A204.1 (cell line): ENCODE data around the gene SPEN.
"Not testable (repeated sequence)": the region's sequence is repeated elsewhere in the genome, so short reads cannot be mapped to it uniquely, and the experiment has no call there.

Experiments used
- FAIRE-seq: peaks from 2 replicates; lab custom pipeline; 2012; peaks lifted over from hg19 to GRCh38; lab: Jason Lieb, UNC

Gene SPEN

DNA sequence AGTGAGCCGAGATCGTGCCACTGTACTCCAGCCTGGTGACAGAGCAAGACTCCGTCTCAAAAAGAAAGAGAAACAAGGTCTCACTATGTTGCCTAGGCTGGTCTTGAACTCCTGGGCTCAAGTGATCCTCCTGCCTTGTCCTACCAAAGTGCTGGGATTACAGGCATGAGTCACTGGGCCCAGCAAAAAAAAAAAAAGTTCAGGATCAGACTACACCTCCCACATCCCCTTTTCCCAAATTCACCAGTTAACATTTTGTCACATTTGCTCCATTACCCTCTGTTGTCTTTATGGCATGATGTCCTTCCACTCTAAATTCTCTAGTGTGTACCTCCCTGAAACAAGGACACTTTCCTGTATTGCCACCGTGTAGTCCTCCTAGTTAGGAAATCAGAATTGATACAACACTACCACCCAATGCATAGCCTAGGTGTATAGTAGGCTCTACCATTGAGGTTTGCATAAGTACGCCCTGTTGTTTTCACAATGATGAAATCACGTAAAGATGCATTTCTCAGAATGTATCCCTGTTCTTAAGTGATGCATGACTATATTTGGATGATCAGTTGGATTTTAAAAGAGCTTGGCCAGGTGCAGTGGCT is 10.7 kb downstream of the SPEN start:
- no peak for FAIRE-seq

GRCh38 chr1:15858672-15859372 is 11.3 kb downstream of the SPEN start:
- FAIRE-seq = no peak

GRCh38 chr1:15863156-15863901 is 15.8 kb downstream of the SPEN start:
- no peak for FAIRE-seq

DNA sequence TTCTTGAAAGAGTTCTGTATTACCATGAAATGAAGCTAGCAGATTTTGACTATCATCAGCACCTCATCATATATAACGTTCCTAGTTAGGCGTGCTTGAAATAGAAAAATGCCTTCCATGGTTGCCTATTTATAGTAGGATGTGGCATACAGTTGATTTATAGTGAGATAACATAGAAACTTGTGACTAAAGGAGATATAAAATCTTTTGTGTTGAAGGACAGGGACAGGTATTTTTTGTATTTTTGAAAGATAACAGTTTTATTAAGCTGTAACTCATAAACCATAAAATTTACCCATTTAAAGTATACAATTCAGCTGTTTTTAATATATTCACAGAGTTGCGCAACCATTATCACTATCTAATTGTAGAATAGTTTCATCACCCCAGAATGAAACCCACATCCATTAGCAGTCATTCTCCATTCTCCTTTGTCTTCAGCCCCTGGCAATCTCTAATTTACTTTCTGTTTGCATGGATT is 19.3 kb downstream of the SPEN start:
- no peak for FAIRE-seq

GRCh38 chr1:15867288-15867687 is 19.8 kb downstream of the SPEN start:
- FAIRE-seq = no peak

GRCh38 chr1:15869413-15869812 is 21.9 kb downstream of the SPEN start:
- no peak for FAIRE-seq

DNA sequence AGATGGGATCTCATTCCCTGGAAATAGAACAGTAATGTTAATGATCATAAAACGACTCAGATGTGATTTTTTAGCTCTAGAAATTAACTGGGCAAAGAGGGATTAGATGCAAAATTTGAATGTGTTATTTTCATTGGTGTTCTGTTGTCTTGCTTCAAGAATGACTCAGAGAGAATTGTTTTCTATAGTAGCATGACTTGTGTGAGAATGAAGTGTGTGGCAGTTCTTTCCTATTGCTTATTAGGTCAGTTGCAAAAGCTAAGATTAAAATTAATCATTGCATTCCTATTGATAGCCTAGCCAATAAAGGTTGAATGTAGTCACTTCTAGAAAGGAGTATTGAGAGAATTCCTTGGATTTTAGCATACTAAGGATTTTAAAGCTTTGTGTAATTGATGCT is 22.9 kb downstream of the SPEN start:
- FAIRE-seq = no peak

- no peak for FAIRE-seq
Observed at GRCh38 chr1:15874471-15874870, 27.0 kb downstream of the SPEN start.

- no peak for FAIRE-seq
Observed at GRCh38 chr1:15876357-15877055, 29.0 kb downstream of the SPEN start.

DNA sequence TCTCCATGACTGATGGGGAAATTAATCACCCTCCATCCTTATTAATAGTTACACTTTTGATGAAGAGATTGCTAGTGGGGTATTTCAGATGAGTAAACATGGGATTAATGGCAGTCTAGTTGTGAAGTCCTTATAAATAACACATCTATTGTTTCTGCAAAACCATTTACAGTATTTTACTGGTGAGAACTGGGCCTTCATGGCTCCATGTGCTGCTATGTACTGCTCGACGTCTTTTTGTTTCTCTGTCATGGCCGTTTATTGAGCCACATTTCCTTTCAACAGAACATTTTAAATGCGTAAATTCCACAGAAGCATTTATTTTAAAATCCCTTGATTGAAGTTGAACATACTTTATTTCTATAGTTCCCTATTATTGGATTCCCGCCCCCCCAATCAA is 34.5 kb downstream of the SPEN start:
- FAIRE-seq = no peak

- FAIRE-seq = no peak
Observed at GRCh38 chr1:15882665-15883064, 35.2 kb downstream of the SPEN start.

DNA sequence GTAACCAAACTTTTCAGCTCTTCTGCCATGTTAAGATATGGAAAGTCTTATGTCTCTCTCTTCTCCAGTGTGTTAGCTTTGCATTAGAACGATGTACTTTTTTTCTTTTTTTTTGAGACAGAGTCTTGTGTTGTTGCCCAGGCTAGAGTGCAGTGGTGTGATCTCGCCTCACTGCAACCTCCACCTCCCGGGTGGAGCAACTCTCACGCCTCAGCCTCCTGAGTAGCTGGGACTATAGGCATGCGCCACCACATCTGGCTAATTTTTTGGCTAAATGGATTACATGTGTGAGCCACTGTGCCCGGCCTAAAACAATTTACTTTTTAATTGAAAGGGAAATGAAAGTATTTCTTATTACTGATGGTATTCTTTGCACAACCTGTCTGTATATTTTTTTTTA is 35.8 kb downstream of the SPEN start:
- no peak for FAIRE-seq

DNA sequence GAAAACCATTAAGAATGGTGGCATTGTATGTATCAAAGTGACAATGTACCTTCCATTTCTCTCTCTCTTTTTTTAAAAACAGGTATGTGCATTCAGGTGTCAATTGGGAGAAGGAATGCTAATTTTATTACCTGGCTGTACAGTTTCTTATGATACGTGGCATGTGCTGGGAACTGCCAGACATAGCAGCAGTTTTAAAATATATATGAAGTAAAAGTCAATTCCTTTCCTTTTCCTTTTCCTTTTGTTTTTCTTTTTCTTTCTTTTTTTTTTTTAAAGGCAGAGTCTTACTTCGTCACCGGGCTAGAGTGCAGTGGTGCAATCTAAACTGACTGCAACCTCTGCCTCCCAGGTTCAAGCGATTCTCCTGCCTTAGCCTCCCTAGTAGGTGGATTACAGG is 37.0 kb downstream of the SPEN start:
- FAIRE-seq = no peak

DNA sequence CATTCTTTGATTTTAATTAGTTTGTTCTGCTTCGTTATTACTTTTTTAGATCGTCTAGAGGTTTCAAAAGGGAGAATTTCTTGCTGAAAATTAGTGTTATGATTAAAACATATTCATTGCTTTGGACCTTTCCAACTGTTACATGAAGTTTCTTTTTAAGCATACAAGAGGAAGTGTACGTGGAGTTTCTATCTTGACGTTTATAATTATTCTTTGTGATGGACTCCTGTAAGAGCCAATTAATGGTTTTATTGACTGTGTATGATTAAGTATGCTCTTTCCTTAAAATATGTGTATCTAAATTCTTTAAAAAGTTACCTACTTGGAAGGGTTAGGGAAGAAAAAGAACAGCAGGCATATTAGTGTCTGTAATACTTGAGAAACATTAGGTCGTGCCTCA is 37.8 kb downstream of the SPEN start:
- no peak for FAIRE-seq

- FAIRE-seq = no peak
Observed at GRCh38 chr1:15885701-15886610, 38.4 kb downstream of the SPEN start.

GRCh38 chr1:15886611-15887167 is 39.2 kb downstream of the SPEN start:
- no peak for FAIRE-seq

DNA sequence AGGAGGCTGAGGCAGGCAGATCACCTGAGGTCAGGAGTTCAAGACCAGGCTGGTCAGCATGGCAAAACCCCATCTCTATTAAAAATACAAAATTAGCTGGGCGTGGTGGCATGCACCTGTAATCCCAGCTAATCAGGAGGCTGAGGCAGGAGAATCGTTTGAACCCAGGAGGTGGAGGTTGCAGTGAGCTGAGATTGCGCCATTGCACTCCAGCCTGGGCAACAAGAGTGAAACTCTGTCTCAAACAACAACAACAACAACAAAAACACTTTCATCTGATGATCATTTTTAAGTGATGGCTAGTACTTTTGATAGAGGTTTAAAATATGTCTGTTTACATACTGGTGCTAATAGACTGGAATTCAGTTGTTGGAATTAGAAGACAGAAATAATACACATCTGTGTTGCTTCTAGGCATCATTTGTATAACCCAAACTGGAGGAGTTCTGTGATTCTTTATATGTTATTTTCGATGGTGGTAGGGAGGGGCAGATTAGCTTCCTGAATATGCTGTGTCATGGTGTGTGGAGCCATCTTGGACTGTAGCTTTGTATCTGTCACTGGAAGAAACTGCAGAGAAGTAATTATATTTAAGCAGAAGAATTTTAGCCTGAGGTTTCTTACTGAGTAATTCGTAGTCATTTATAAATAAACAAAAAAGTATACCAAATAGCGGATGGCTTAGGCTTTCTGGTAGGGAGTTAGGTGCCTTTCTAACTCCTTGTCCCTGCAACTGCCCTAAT is 45.5 kb downstream of the SPEN start:
- not testable (repeated sequence) for FAIRE-seq

DNA sequence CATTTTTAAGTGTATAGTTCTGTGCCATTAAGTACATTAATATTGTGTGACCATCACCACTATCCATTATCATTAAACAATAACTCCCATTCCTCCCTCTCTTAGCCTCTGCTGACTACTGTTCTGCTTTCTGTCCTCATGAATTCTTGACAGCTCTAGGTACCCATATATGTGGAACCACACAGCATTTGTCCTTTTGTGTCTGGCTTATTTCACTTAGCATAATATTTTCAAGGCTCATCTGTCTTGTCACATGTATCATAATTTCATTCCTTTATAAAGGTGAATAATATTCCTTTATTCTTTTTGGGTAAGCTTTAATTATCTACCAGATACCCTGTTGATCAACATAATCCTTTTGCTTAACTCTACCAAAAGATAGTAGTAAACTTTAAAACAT is 47.7 kb downstream of the SPEN start:
- no peak for FAIRE-seq

DNA sequence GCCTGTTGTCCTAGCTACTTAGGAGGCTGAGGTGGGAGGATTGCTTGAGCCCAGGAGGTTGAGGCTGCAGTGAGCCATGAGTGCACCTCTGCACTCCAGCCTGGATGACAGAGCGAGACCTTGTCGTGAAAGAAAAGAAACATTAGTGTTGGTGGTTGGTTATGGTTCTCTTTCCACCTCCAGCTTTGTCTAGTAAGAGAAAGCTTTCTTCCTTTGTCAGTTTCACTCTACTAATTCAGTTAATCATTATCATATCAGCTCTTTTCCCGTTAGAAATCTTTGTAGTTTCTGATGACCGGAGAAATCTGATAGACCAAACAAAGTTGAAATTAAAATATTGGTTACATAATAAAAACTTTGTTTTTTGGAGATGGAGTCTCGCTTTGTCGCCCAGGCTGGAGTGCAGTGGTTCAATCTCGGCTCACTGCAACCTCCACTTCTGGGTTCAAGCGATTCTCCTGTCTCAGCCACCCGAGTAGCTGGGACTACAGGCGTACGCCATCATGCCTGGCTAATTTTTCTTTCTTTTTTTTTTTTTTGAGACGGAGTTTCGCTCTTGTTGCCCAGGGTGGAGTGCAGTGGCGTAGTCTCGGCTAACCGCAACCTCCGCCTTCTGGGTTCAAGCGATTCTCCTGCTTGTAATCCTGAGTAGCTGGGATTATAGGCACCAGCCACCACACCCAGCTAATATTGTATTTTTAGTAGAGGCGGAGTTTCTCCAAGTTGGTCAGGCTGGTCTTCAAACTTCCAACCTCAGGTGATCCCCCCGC is 49.5 kb downstream of the SPEN start:
- FAIRE-seq = not testable (repeated sequence)

DNA sequence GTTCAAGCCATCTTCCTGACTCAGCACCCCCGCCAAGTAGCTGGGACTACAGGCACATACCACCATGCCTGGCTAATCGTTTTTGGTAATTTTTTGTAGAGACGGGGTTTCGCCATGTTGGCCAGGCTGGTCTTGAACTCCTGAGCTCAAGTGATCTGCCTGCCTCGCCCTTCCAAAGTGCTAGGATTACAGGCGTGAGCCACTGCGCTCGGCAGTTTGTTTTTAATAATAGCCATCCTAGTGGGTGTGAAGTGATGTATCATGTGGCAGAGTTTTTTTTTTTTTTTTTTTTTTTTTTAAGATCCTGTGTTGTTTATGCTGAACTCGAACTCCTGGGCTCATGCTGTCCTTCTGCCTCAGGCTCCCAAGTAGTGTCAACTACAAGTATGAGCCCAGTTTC is 51.8 kb downstream of the SPEN start:
- no peak for FAIRE-seq
